Neural progenitor cell (in vitro differentiated cells): ENCODE measurements around the gene CCKAR. TPM values are rescaled to one million over a fixed set of nuclear protein-coding genes. Genes with fewer than 3 reads are reported as not detected.

Experiments used
- DNase-seq: peaks from one replicate; pipeline ENCODE4 v3.0.0-alpha.2; 2016; ENCODE audit warnings: low spot score
- H2AFZ ChIP-seq: fragments of 200-600 bp; sonication (generic); replicated peaks from 2 replicates; pipeline ENCODE4 v1.6.1; 2016; ENCODE audit warnings: antibody characterized with exemption
- H3F3A ChIP-seq: fragments of 200-600 bp; sonication (generic); 2 replicates; pipeline ENCODE4 v1.6.1; 2016; ENCODE audit warnings: antibody characterized with exemption, low read depth
- H3K27ac ChIP-seq: fragments of 200-600 bp; sonication (generic); 2 replicates; pipeline ENCODE4 v1.5.1; 2016; ENCODE audit warnings: mild to moderate bottlenecking
- H3K27me3 ChIP-seq: fragments of 200-600 bp; sonication (generic); 2 replicates; pipeline ENCODE4 v1.6.1; 2016; ENCODE audit warnings: mild to moderate bottlenecking, moderate library complexity
- H3K36me3 ChIP-seq: fragments of 200-600 bp; sonication (generic); 2 replicates; pipeline ENCODE4 v1.5.1; 2016
- H3K4me1 ChIP-seq: fragments of 200-600 bp; sonication (generic); 2 replicates; pipeline ENCODE4 v1.6.1; 2016; ENCODE audit warnings: mixed run types
- H3K4me2 ChIP-seq: fragments of 200-600 bp; sonication (generic); 2 replicates; pipeline ENCODE4 v1.6.1; 2016
- H3K4me3 ChIP-seq: fragments of 200-600 bp; sonication (generic); 2 replicates; pipeline ENCODE4 v1.5.1; 2016
- H3K79me2 ChIP-seq: fragments of 200-600 bp; sonication (generic); 2 replicates; pipeline ENCODE4 v1.6.1; 2016; ENCODE audit warnings: low read depth
- H3K9ac ChIP-seq: fragments of 200-600 bp; sonication (generic); 2 replicates; pipeline ENCODE4 v1.6.1; 2016
- H3K9me3 ChIP-seq: fragments of 200-600 bp; sonication (generic); 2 replicates; pipeline ENCODE4 v1.5.1; 2016; ENCODE audit warnings: low read depth
- H4K20me1 ChIP-seq: fragments of 200-600 bp; sonication (generic); 2 replicates; pipeline ENCODE4 v1.6.1; 2016; ENCODE audit warnings: low read depth
- H3K27ac Mint-ChIP-seq: 3 replicates; pipeline ENCODE4 v1.8.0; 2021; ENCODE audit warnings: mixed read lengths
- H3K27me3 Mint-ChIP-seq: 2 replicates; pipeline ENCODE4 v1.8.0; 2022; ENCODE audit warnings: low read depth, mild to moderate bottlenecking, inconsistent platforms, moderate library complexity, mixed read lengths; ENCODE audit not compliant: insufficient read depth
- H3K36me3 Mint-ChIP-seq: 3 replicates; pipeline ENCODE4 v1.8.0; 2021; ENCODE audit warnings: mixed read lengths
- H3K4me1 Mint-ChIP-seq: 3 replicates; pipeline ENCODE4 v1.8.0; 2021; ENCODE audit warnings: mixed read lengths
- H3K4me3 Mint-ChIP-seq: 3 replicates; pipeline ENCODE4 v1.8.0; 2021; ENCODE audit warnings: mild to moderate bottlenecking, moderate library complexity, mixed read lengths
- H3K9me3 Mint-ChIP-seq: 3 replicates; pipeline ENCODE4 v1.8.0; 2020; ENCODE audit warnings: mixed read lengths
- EZH2 ChIP-seq: fragments of 200-600 bp; sonication (generic); IDR thresholded peaks from 2 replicates; pipeline ENCODE4 v1.6.1; 2017; ENCODE audit warnings: antibody characterized with exemption, mild to moderate bottlenecking, moderate library complexity
- EZH2phosphoT487 ChIP-seq: fragments of 200-600 bp; sonication (generic); IDR thresholded peaks from 2 replicates; pipeline ENCODE4 v1.6.1; 2017; ENCODE audit warnings: antibody characterized with exemption
- total RNA-seq: library from RNA; depleted of rRNA; stranded (reverse); fragments of >200 nt; gene quantifications from 2 replicates; pipeline ENCODE4 v1.2.3, GENCODE V29; 2015; ENCODE audit warnings: low replicate concordance
- TF ChIP-seq, protein P1 (sequence below): fragments of 200-600 bp; sonication (generic); IDR thresholded peaks from 2 replicates; pipeline ENCODE4 v1.5.1; 2017; ENCODE audit warnings: antibody characterized with exemption, mild to moderate bottlenecking

Gene CCKAR
- total RNA-seq, 1 donor from 2014 or later: not detected

DNA sequence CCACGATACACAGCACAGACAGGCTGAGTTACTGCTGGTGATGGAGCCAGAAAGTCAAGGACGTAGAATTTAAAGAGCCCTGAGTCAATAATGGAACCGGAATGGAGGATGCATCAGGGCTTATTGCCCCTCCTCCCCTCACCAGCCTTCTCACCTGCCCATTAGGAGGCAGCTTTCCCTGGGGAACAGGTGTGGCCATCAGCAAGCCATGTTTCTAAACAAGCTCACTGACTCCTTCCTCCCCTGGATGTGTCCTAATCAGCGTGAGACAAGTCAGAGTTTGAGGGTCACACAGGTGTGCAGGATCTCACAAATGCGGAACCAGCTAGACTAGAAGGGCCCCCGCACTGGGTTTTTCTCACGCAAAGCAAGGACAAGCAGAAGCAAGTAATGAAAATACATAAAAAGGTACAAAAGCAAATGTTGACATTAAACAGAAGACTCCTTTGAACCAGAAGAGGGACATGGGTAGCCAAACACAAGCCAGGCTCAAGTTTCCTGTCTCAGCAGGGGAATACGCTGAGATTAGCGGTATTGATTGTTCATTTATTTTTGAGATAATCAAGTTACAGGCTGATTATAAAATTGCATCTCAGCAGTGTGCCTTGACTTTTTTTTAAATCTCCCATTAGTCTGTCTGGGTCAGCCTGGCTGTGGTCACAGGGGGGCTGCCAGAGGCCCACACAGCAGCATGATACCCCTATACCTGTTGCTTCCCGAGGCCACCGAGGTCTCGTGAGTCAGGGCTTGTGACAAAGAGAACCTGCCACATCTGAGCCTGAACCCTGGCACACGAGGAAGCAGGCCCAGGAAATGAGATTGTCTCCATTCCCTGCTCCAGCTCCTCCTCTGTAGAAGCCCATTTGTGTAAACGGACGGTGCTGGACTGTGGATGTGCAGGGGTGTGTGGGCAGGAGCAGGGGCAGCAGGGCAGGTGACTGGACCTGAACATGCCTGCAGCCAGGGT lies 37.4 kb downstream of the CCKAR start:
- no peak overlapping the region for H3K27ac ChIP-seq
- H3K36me3 Mint-ChIP-seq: no peaks in the 10 kb centered on the region
- H3K27me3 Mint-ChIP-seq: peaks cover 4% of the 10 kb centered on the region
- H3K36me3 ChIP-seq: no peaks in the 10 kb centered on the region
- H3F3A ChIP-seq: no peaks in the 10 kb centered on the region
- H2AFZ ChIP-seq: peak overlapping the region; percentile 69
- H3K4me2 ChIP-seq: no peak overlapping the region
- H3K4me3 ChIP-seq: no peak overlapping the region
- H3K9ac ChIP-seq: no peak overlapping the region
- no peaks in the 10 kb centered on the region for H4K20me1 ChIP-seq
- no peaks in the 10 kb centered on the region for H3K4me1 ChIP-seq
- H3K27me3 ChIP-seq: no peaks in the 10 kb centered on the region
- no peak for TF ChIP-seq EZH2phosphoT487
- TF ChIP-seq, protein P1, sequence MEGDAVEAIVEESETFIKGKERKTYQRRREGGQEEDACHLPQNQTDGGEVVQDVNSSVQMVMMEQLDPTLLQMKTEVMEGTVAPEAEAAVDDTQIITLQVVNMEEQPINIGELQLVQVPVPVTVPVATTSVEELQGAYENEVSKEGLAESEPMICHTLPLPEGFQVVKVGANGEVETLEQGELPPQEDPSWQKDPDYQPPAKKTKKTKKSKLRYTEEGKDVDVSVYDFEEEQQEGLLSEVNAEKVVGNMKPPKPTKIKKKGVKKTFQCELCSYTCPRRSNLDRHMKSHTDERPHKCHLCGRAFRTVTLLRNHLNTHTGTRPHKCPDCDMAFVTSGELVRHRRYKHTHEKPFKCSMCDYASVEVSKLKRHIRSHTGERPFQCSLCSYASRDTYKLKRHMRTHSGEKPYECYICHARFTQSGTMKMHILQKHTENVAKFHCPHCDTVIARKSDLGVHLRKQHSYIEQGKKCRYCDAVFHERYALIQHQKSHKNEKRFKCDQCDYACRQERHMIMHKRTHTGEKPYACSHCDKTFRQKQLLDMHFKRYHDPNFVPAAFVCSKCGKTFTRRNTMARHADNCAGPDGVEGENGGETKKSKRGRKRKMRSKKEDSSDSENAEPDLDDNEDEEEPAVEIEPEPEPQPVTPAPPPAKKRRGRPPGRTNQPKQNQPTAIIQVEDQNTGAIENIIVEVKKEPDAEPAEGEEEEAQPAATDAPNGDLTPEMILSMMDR: no peak
- no peak for TF ChIP-seq EZH2
- peaks cover 11% of the 10 kb centered on the region for H3K9me3 Mint-ChIP-seq
- H3K4me1 Mint-ChIP-seq: peaks cover 8% of the 10 kb centered on the region
- H3K79me2 ChIP-seq: no peaks in the 10 kb centered on the region
- DNase-seq: no peak
- H3K4me3 Mint-ChIP-seq: no peak overlapping the region
- H3K9me3 ChIP-seq: no peaks in the 10 kb centered on the region
- no peak overlapping the region for H3K27ac Mint-ChIP-seq

DNA sequence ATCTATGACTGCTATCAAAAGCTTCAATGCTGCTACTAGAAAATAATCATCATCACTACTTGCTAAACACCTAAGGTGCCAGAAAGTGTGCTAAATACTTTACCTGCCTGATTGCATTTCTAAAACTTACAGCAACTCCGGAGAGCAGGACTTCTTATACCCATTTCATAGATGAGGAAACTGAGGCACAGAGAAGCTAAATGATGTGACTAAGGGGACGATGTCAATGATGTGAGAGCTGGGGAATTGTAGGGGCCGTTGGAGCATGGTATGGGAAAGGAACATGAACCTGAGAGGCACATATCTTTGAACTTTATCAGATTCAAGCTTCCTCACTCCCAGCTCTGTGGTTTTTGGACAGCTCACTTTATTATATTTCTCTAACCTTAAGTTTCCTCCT lies 38.7 kb downstream of the CCKAR start:
- Mint-ChIP-seq H3K27me3 (peaks cover 4% of the 10 kb centered on the region), H3K27ac (no peak overlapping the region), H3K4me3 (no peak overlapping the region), H3K9me3 (peaks cover 15% of the 10 kb centered on the region), H3K4me1 (peaks cover 8% of the 10 kb centered on the region), H3K36me3 (no peaks in the 10 kb centered on the region)
- TF ChIP-seq EZH2phosphoT487 (no peak), EZH2 (no peak)
- TF ChIP-seq, protein P1: no peak
- Histone ChIP-seq H3K9me3 (no peaks in the 10 kb centered on the region), H4K20me1 (no peaks in the 10 kb centered on the region), H3K79me2 (no peaks in the 10 kb centered on the region), H3K36me3 (peaks cover 2% of the 10 kb centered on the region), H3K4me1 (no peaks in the 10 kb centered on the region), H3K9ac (no peak overlapping the region), H3K4me2 (no peak overlapping the region), H3K27ac (no peak overlapping the region), H3K27me3 (no peaks in the 10 kb centered on the region), H3K4me3 (no peak overlapping the region), H3F3A (no peaks in the 10 kb centered on the region), H2AFZ (no peak overlapping the region)
- DNase-seq: no peak

DNA sequence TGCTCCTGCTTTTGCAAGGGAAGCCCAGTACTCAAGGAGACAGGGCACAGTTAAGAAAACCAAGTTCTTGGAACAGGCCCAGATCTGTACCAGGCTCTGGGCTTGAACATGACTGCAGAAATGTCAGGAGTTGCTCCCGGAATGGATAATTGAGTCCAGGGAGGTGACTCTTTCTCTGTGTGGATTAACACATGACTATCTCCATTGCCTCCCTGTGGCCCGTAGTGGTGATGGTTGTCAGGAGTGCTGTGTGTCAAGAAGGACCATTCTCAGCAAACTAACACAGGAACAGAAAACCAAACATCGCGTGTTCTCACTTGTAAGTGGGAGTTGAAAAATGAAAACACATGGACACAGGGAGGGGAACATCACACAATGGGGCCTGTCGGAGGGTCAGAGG lies 39.9 kb downstream of the CCKAR start:
- H3K9me3 ChIP-seq: peaks cover 5% of the 10 kb centered on the region
- DNase-seq: no peak
- H3K36me3 ChIP-seq: peaks cover 2% of the 10 kb centered on the region
- H3K9ac ChIP-seq: no peak overlapping the region
- Mint-ChIP-seq H3K9me3 (peaks cover 18% of the 10 kb centered on the region), H3K27me3 (peaks cover 4% of the 10 kb centered on the region), H3K4me1 (peaks cover 8% of the 10 kb centered on the region), H3K36me3 (no peaks in the 10 kb centered on the region), H3K4me3 (no peak overlapping the region), H3K27ac (no peak overlapping the region)
- no peaks in the 10 kb centered on the region for H3K79me2 ChIP-seq
- no peak overlapping the region for H3K27ac ChIP-seq
- no peak overlapping the region for H3K4me2 ChIP-seq
- H3F3A ChIP-seq: no peaks in the 10 kb centered on the region
- TF ChIP-seq EZH2phosphoT487 (no peak), EZH2 (no peak)
- TF ChIP-seq, protein P1: no peak
- no peak overlapping the region for H3K4me3 ChIP-seq
- no peaks in the 10 kb centered on the region for H4K20me1 ChIP-seq
- H3K4me1 ChIP-seq: no peaks in the 10 kb centered on the region
- H3K27me3 ChIP-seq: no peaks in the 10 kb centered on the region
- no peak overlapping the region for H2AFZ ChIP-seq
